HepG2 (cell line): ENCODE measurements around the gene CYP2W1. TPM values are rescaled to one million over a fixed set of nuclear protein-coding genes. Genes with fewer than 3 reads are reported as not detected.

Experiments used
- ATAC-seq: fragments of 200-7000 bp; cut with Tn5 transposase; 3 replicates; pipeline ENCODE4 v1.9.1; 2020; ENCODE audit warnings: mild to moderate bottlenecking, moderate library complexity
- BruUV-seq: library from RNA; stranded (reverse); fragments of 400-500 nt; replicated peaks from 2 replicates; lab custom pipeline; 2021; lab: Mats Ljungman, UMichigan
- CTCF ChIA-PET: fragments of 300-600 bp; formaldehyde crosslinking; extraction: SDS; loops from one replicate; lab custom pipeline; 2021; ENCODE audit warnings: low total read pairs, inconsistent platforms, low intra/inter-chr PET ratio; lab: Yijun Ruan, JAX
- POLR2A ChIA-PET: fragments of 350-600 bp; sonication (Branson Sonifier 250); formaldehyde crosslinking; loops from one replicate; lab custom pipeline; 2020; ENCODE audit warnings: antibody characterized with exemption, inconsistent platforms; lab: Yijun Ruan, JAX
- DNase-seq: peaks from one replicate; pipeline ENCODE4 v3.0.0-alpha.2; 2015; ENCODE audit warnings: low spot score
- FAIRE-seq: peaks from 3 replicates; lab custom pipeline; 2011; peaks lifted over from hg19 to GRCh38; lab: Jason Lieb, UNC
- H2AFZ ChIP-seq: one replicate; pipeline ENCODE4 v1.6.1; 2011; ENCODE audit warnings: low read length, inconsistent platforms
- H3K27ac ChIP-seq: fragments of 300-600 bp; 3 replicates; pipeline ENCODE4 v1.8.0; 2011; ENCODE audit warnings: mixed run types, mild to moderate bottlenecking, mixed read lengths, low read length, inconsistent platforms; ENCODE audit not compliant: insufficient read depth; ENCODE audit errors: extremely low read length
- H3K27me3 ChIP-seq, 2 experiments: fragments of 200-600 bp in 1 of 2; 2 replicates in 1 of 2; 3 replicates in 1 of 2; pipeline versions ENCODE4 v1.6.0 to v1.8.0; 2011; ENCODE audit warnings: low read length in 2 of 2, mild to moderate bottlenecking in 2 of 2, moderate library complexity in 2 of 2, inconsistent platforms in 1 of 2; ENCODE audit not compliant: insufficient read depth in 2 of 2, control insufficient read depth in 1 of 2
- H3K36me3 ChIP-seq, 2 experiments: fragments of 200-600 bp in 1 of 2; replicated peaks in 1 of 2; 2 replicates in 1 of 2; 3 replicates in 1 of 2; pipeline versions ENCODE4 v1.5.1 to v1.8.0; 2011; ENCODE audit warnings: low read length in 2 of 2, inconsistent platforms in 1 of 2; ENCODE audit not compliant: insufficient read depth in 2 of 2, control insufficient read depth in 1 of 2
- H3K4me1 ChIP-seq: 2 replicates; pipeline ENCODE4 v1.5.1; 2012; ENCODE audit warnings: low read length, inconsistent platforms; ENCODE audit not compliant: insufficient read depth
- H3K4me2 ChIP-seq: 2 replicates; pipeline ENCODE4 v1.6.0; 2011; ENCODE audit warnings: low read depth, low read length, inconsistent platforms
- H3K4me3 ChIP-seq, 3 experiments: fragments of 200-600 bp in 1 of 3; sonication (generic), shearing (Covaris generic) in 1 of 3; replicated peaks in 1 of 3; 2 replicates each; pipeline ENCODE4 v1.5.1; 2011 to 2016; ENCODE audit warnings: low read length in 3 of 3, inconsistent platforms in 2 of 3, low read depth in 2 of 3, mild to moderate bottlenecking in 2 of 3, control low read depth in 1 of 3, mixed read lengths in 1 of 3; ENCODE audit not compliant: insufficient read depth in 1 of 3
- H3K79me2 ChIP-seq: one replicate; pipeline ENCODE4 v1.6.1; 2011; ENCODE audit warnings: low read length, inconsistent platforms; ENCODE audit not compliant: insufficient read depth
- H3K9ac ChIP-seq: 2 replicates; pipeline ENCODE4 v1.6.0; 2011; ENCODE audit warnings: mild to moderate bottlenecking, low read depth, low read length, inconsistent platforms; ENCODE audit not compliant: insufficient read depth
- H3K9me3 ChIP-seq: 2 replicates; pipeline ENCODE4 v1.5.1; 2012; ENCODE audit warnings: mild to moderate bottlenecking, low read length
- H4K20me1 ChIP-seq: 2 replicates; pipeline ENCODE4 v1.6.0; 2011; ENCODE audit warnings: inconsistent platforms, mild to moderate bottlenecking, low read length, moderate library complexity; ENCODE audit not compliant: insufficient read depth
- ETV6 ChIP-seq: sonication (generic); formaldehyde crosslinking; conservative IDR thresholded peaks from 2 replicates; pipeline ENCODE4 v1.4.0; 2020; ENCODE audit warnings: missing genetic modification reagents
- FOXJ3 ChIP-seq: sonication (generic); formaldehyde crosslinking; IDR thresholded peaks from 2 replicates; pipeline ENCODE4 v1.4.0; 2020; ENCODE audit warnings: missing genetic modification reagents, mild to moderate bottlenecking, borderline replicate concordance
- MED8 ChIP-seq: sonication (generic); formaldehyde crosslinking; IDR thresholded peaks from 2 replicates; pipeline ENCODE4 v1.8.1; 2023; ENCODE audit warnings: mild to moderate bottlenecking, missing genetic modification reagents; ENCODE audit not compliant: insufficient replicate concordance
- ZFP41 ChIP-seq: sonication (generic); formaldehyde crosslinking; IDR thresholded peaks from 2 replicates; pipeline ENCODE4 v1.4.0; 2020; ENCODE audit warnings: mild to moderate bottlenecking, missing genetic modification reagents, borderline replicate concordance
- ZKSCAN1 ChIP-seq: fragments of 150-350 bp; IDR thresholded peaks from 2 replicates; pipeline ENCODE4 v1.6.1; 2014; ENCODE audit warnings: low read length
- WGBS: methylation state at CpG from one replicate; pipeline ENCODE4 v1.1.6; 2017; ENCODE audit warnings: low lambda C conversion rate; 5-methylcytosine and 5-hydroxymethylcytosine counted together
- in situ Hi-C: cut with HindIII; loops from 2 replicates; pipeline ENCODE4 v1.10.0; 2017; ENCODE audit warnings: low pct_unique_long_range_greater_than_20kb; ENCODE audit not compliant: extremely low pct_ligation_motif_present
- intact Hi-C: fragments of 100-400 bp; cut with micrococcal nuclease; formaldehyde crosslinking; loops from one replicate; pipeline ENCODE4 v1.10.0; 2022; ENCODE audit not compliant: unreplicated experiment
- polyA plus RNA-seq, 8 experiments: library from polyadenylated mRNA; depleted of rRNA in 3 of 8; stranded (reverse) in 7 of 8; unstranded in 1 of 8; fragments of >200 nt; fragmentation: Illumina TruSeq in 4 of 8; extraction: Trizol in 4 of 8; gene quantifications; 2 replicates each; pipeline versions ENCODE4 v1.2.1 to v1.2.3, GENCODE V29; 2011 to 2016; ENCODE audit warnings: low read depth in 4 of 8, missing spikeins in 1 of 8, mixed read lengths in 1 of 8; ENCODE audit not compliant: insufficient read depth in 1 of 8
- total RNA-seq, 5 experiments: library from RNA; depleted of rRNA; stranded (reverse); fragments of >200 nt; fragmentation: Illumina TruSeq; extraction: Trizol; gene quantifications; 2 replicates each; pipeline ENCODE4 v1.2.3, GENCODE V29; 2016; ENCODE audit warnings: low read depth in 1 of 5
- TF ChIP-seq, protein P1 (sequence below): sonication (generic); formaldehyde crosslinking; IDR thresholded peaks from 2 replicates; pipeline ENCODE4 v1.8.0; 2022; ENCODE audit warnings: missing genetic modification reagents, low read depth, mild to moderate bottlenecking, borderline replicate concordance
- TF ChIP-seq, protein P2 (sequence below): sonication (generic); formaldehyde crosslinking; IDR thresholded peaks from 2 replicates; pipeline ENCODE4 v1.5.1; 2020; ENCODE audit warnings: missing genetic modification reagents, mild to moderate bottlenecking, borderline replicate concordance
- TF ChIP-seq, protein P3 (sequence below): sonication (generic); formaldehyde crosslinking; IDR thresholded peaks from 2 replicates; pipeline ENCODE4 v1.9.0; 2021; ENCODE audit warnings: missing genetic modification reagents, borderline replicate concordance
- TF ChIP-seq, protein P4 (sequence below): sonication (generic); formaldehyde crosslinking; IDR thresholded peaks from 2 replicates; pipeline ENCODE4 v1.4.0; 2020; ENCODE audit warnings: mild to moderate bottlenecking, missing genetic modification reagents
- TF ChIP-seq, protein P5 (sequence below): sonication (generic); formaldehyde crosslinking; IDR thresholded peaks from 2 replicates; pipeline ENCODE4 v1.4.0; 2020; ENCODE audit warnings: mild to moderate bottlenecking, missing genetic modification reagents

CYP2W1 gene
- total and polyA plus RNA-seq, 2 of the 13 experiments (the other 11 are each of a cell fraction or from before 2014, with no cell fraction given) = 19.5 to 31.7 TPM

DNA sequence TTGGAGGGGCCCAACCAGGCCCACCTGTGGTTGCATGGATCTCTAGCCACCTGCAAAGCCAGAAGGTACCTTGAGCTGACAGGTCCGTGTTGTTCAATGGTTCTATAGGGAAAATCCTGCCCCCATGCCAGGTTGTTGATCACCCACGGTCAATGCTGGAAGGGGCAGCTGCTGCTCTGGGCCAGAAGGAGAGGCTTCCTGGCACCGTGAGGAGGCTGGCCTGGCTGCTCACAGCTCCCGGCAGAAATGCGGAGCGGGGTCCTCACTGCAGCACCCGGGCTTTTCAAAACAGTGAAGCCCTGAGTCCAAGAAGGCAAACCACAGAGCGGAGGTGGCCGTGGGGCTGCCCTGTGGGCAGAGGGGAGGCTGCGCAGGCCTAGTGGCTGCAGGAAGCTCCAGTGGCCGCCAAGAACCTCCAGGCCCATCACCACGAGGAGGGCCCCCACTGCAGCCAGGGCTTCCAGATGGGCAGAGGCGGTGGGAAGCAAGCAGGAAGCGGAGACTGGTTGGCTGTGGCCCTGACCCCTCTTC is 36.3 kb downstream of the CYP2W1 start:
- ChIA-PET POLR2A (interaction anchor here (0.7 to 1.1 kb wide), 2 partner anchors 10 to 69 kb away, joined by 4 read pairs; no protein-coding TSS in a partner anchor), CTCF (no interaction called here)
- H3K27ac ChIP-seq = no peak overlapping the region
- FAIRE-seq (no peak), ATAC-seq (no peak), DNase-seq (no peak)
- H3K4me1 ChIP-seq = peaks cover 35% of the 10 kb centered on the region
- H3K9me3 ChIP-seq = no peaks in the 10 kb centered on the region
- H4K20me1 ChIP-seq = no peaks in the 10 kb centered on the region
- peaks cover 2 to 9% of the 10 kb centered on the region in 2 experiments; a peak in 3 of 5 replicates for H3K36me3 ChIP-seq
- no peak overlapping the region for H2AFZ ChIP-seq
- TF ChIP-seq MED8 (CRISPR knock-in tag) (no peak), ZFP41 (CRISPR knock-in tag) (no peak), FOXJ3 (CRISPR knock-in tag) (no peak), ZKSCAN1 (no peak), ETV6 (CRISPR knock-in tag) (no peak)
- TF ChIP-seq, protein P1, sequence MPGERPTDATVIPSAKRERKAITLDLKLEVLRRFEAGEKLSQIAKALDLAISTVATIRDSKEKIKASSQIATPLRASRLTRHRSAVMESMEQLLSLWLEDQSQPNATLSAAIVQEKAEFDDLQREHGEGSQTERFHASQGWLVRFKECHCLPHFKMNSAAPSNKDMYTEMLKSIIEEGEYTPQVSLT (CRISPR knock-in tag) = no peak
- TF ChIP-seq, protein P2, sequence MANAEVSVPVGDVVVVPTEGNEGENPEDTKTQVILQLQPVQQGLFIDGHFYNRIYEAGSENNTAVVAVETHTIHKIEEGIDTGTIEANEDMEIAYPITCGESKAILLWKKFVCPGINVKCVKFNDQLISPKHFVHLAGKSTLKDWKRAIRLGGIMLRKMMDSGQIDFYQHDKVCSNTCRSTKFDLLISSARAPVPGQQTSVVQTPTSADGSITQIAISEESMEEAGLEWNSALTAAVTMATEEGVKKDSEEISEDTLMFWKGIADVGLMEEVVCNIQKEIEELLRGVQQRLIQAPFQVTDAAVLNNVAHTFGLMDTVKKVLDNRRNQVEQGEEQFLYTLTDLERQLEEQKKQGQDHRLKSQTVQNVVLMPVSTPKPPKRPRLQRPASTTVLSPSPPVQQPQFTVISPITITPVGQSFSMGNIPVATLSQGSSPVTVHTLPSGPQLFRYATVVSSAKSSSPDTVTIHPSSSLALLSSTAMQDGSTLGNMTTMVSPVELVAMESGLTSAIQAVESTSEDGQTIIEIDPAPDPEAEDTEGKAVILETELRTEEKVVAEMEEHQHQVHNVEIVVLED (CRISPR knock-in tag) = no peak
- TF ChIP-seq, protein P3, sequence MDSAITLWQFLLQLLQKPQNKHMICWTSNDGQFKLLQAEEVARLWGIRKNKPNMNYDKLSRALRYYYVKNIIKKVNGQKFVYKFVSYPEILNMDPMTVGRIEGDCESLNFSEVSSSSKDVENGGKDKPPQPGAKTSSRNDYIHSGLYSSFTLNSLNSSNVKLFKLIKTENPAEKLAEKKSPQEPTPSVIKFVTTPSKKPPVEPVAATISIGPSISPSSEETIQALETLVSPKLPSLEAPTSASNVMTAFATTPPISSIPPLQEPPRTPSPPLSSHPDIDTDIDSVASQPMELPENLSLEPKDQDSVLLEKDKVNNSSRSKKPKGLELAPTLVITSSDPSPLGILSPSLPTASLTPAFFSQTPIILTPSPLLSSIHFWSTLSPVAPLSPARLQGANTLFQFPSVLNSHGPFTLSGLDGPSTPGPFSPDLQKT = no peak
- TF ChIP-seq, protein P4, sequence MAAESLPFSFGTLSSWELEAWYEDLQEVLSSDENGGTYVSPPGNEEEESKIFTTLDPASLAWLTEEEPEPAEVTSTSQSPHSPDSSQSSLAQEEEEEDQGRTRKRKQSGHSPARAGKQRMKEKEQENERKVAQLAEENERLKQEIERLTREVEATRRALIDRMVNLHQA (CRISPR knock-in tag) = no peak
- TF ChIP-seq, protein P5, sequence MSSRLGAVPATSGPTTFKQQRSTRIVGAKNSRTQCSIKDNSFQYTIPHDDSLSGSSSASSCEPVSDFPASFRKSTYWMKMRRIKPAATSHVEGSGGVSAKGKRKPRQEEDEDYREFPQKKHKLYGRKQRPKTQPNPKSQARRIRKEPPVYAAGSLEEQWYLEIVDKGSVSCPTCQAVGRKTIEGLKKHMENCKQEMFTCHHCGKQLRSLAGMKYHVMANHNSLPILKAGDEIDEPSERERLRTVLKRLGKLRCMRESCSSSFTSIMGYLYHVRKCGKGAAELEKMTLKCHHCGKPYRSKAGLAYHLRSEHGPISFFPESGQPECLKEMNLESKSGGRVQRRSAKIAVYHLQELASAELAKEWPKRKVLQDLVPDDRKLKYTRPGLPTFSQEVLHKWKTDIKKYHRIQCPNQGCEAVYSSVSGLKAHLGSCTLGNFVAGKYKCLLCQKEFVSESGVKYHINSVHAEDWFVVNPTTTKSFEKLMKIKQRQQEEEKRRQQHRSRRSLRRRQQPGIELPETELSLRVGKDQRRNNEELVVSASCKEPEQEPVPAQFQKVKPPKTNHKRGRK (CRISPR knock-in tag) = no peak
- H3K4me2 ChIP-seq = no peak overlapping the region
- H3K9ac ChIP-seq = no peak overlapping the region
- intact Hi-C loops (no loop called here), in situ Hi-C loops (no loop called here)
- BruUV-seq = no TSS peak
- no peaks in the 10 kb centered on the region for H3K27me3 ChIP-seq
- 93% methylated on average over 11 of the region's 14 CpGs for WGBS
- H3K79me2 ChIP-seq = peaks cover 4% of the 10 kb centered on the region
- no peak overlapping the region for H3K4me3 ChIP-seq
